ENCODE data around the gene RAD51B.

Gene RAD51B

DNA sequence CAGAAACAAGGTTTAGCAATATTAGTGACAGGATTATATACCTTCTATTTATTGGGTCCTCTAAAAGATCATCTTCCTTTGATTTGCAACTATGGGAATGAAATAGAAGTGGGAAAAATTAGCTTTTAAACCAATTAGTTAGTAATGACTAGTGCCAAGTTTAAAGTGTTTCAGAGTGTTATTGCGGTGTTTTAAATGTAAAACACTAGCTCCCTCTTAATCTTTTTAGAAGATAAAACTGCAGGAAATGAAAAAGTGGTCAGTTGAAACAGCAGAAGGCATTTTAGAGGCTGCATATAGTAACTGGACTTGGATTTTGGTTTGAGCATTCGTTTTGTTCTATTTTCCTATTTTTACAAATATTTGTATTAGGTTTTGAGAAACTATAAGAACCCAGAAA lies 286.2 kb downstream of the RAD51B start:
- TF ChIP-seq, protein P1, sequence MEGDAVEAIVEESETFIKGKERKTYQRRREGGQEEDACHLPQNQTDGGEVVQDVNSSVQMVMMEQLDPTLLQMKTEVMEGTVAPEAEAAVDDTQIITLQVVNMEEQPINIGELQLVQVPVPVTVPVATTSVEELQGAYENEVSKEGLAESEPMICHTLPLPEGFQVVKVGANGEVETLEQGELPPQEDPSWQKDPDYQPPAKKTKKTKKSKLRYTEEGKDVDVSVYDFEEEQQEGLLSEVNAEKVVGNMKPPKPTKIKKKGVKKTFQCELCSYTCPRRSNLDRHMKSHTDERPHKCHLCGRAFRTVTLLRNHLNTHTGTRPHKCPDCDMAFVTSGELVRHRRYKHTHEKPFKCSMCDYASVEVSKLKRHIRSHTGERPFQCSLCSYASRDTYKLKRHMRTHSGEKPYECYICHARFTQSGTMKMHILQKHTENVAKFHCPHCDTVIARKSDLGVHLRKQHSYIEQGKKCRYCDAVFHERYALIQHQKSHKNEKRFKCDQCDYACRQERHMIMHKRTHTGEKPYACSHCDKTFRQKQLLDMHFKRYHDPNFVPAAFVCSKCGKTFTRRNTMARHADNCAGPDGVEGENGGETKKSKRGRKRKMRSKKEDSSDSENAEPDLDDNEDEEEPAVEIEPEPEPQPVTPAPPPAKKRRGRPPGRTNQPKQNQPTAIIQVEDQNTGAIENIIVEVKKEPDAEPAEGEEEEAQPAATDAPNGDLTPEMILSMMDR (IDR thresholded peaks at IDR 0.05), result no peak

DNA sequence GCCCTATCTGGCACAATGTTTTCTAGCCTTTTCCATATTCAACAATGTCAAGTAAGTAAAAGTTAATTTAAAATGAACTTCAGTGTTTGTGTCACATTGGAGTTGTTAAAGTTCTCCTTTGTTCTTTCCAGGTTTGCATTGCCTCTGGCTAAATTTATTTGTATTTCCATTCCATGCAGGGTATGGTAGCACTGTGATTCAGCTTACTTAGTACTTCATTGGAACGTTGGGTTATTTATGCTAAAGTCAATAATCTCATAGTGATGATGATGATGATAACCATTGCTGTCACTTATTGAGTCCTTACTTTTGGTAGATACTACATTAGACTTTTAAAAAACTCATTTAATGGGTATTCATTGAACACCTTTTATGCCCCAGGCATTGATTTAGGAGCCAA lies 286.9 kb downstream of the RAD51B start:
- TF ChIP-seq, protein P1 (IDR thresholded peaks at IDR 0.05), result no peak

DNA sequence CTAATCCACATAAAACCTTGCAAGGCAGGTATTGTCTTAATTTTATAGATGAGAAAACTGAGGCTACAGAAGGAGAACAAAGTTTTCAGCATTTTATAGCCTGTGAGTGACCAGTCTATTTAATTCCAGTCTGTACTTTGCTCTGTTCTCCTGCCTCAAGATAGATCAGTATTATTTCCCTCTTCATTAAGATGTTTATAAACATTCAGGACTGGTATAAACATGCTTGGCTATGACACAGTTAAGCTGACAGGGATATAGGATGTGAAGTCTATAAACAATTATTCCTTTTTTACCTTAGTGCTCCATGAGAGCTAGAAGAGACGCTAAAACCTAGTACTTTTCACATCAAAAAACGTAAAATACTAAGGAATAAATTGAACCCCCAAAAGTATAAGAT lies 287.3 kb downstream of the RAD51B start:
- TF ChIP-seq, protein P1 (IDR thresholded peaks at IDR 0.05), result no peak

DNA sequence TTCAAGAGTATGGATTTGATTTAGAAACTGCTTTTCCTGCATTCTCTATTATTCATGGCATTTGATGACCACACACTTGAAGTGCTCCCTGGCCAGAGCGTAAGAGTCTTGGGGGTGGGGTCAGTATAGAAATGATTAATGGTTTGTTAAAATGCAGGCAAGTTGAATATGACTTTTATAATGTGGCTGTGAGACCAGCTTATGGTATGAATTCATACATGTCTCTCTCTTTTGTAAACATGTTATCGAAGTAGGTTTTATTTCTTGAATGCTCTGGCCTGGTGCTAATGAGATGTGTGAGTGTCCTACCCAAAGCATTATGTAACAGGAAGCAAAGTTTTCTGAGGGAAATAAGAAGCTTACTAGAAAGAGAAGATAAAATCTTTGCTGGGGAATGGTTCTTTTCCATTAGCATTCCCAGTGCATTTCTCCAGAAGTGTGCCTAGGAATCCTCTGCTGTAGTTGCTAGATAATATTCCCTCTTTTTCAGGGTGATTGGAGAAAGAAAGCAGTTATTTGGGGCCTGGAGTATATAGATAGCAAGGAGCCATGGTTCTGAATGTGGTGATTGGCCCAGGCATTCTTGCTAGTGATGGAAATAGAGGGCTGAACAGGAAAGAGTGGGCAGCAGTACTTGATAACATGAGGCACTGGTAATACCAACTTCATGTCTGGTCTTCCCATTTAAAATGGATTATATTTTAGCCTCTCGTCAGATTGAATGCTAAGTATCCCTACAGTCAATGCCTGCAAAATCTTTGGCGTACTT lies 289.7 kb downstream of the RAD51B start:
- TF ChIP-seq, protein P1 (IDR thresholded peaks at IDR 0.05), result no peak

DNA sequence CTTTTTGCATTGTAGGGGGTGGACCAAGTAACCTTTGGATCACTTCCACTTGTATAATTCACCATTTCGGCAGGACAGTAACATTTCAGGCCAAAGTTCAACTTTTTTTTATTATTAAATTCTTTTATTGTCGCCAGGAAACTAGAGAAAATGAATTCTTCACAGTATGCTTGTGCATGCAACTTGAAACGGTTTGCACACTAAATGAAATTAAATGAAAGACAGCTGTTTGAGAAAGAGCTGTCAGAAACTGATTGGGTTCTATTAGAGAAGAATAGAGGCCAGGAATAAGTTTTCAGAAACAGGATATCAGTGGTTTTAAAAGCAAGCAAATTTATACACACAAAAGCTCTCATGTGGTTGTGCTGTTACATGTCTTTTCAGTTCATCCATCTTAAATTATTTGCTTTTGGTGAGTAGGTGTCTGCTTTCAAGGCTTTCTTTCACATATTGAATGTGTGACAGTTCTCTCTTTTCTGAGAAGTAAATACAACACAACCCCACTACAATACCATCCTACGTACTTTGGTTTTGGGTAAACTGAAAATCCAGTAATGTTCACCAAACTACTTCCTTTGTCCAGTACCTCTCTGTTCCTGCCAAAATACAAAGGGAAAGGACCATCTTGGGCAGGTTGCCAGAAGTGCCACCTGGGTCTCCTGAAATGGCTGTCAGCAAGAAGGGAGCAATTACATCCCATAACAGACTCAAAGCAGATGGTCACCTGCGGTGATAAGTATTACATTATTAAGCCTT lies 291.7 kb downstream of the RAD51B start:
- TF ChIP-seq, protein P1 (IDR thresholded peaks at IDR 0.05), result no peak

DNA sequence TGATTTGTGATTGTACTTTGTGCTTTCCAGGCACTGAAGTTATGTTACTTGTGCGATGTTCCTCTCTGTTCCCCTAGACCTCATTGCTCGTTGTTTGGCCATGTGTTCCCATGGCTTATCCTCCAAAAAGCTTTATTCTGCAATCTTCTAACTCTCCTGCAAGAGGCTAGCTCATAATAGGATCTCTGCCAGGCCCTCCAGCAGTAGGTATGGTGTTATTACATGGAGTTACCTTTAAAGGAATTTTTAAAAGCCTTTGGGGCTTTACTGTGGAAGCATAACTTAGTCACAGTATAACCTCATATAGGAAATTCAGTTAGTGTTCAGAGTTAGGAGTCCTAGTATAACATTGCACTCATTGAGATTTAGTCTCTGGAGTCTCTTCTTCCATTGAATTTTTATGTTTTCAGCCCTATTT lies 292.3 kb downstream of the RAD51B start:
- TF ChIP-seq, protein P1 (IDR thresholded peaks at IDR 0.05), result no peak

DNA sequence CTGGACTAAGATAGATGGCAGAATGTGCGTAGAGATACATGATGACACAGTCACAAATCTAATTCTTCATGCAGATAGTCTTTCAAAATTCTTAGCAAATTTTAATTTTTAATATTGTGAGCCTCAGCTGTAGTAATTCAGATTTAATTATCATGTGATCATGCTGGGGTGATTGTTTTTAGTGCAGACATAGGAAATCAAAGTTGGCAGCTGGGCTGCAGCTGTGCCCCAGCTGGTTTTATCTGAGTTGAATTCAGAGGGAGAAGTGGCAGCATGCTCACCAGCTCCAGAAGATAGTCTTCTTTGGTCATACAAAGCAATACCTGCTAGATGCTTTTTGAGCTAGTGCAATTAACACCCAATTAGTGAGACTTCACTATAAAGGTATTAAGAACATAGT lies 292.9 kb downstream of the RAD51B start:
- TF ChIP-seq, protein P1 (IDR thresholded peaks at IDR 0.05), result no peak
